HAP-1 (cell line): ENCODE results near the gene FAM163B.
"Not testable (repeated sequence)": the region's sequence is repeated elsewhere in the genome, so short reads cannot be mapped to it uniquely, and the experiment has no call there.

Source experiments
- DNase-seq, 2 experiments: peaks; one replicate each; pipeline ENCODE4 v3.0.0-alpha.2; 2016 to 2020; ENCODE audit warnings: low spot score in 2 of 2
- H3K27me3 ChIP-seq: fragments of 250-450 bp; sonication (Bioruptor Pico); 2 replicates; pipeline ENCODE4 v1.5.1; 2020; ENCODE audit warnings: low read depth, mild to moderate bottlenecking, moderate library complexity
- H3K36me3 ChIP-seq: fragments of 250-450 bp; sonication (Bioruptor Pico); replicated peaks from 2 replicates; pipeline ENCODE4 v1.5.1; 2020; ENCODE audit warnings: mild to moderate bottlenecking
- H3K4me1 ChIP-seq: fragments of 250-450 bp; sonication (Bioruptor Pico); 2 replicates; pipeline ENCODE4 v1.5.1; 2020; ENCODE audit warnings: mild to moderate bottlenecking
- H3K4me3 ChIP-seq: fragments of 250-450 bp; sonication (Bioruptor Pico); 2 replicates; pipeline ENCODE4 v1.5.1; 2020; ENCODE audit warnings: mild to moderate bottlenecking, moderate library complexity
- H3K9me3 ChIP-seq: fragments of 250-450 bp; sonication (Bioruptor Pico); 2 replicates; pipeline ENCODE4 v1.5.1; 2020; ENCODE audit warnings: mild to moderate bottlenecking, moderate library complexity
- in situ Hi-C: fragments of 300-500 bp; cut with MboI; formaldehyde crosslinking; loops from 3 replicates; pipeline ENCODE4 v1.14.3; 2020; ENCODE audit warnings: low sequenced_read_pairs, inconsistent platforms, mixed read lengths

FAM163B gene

DNA sequence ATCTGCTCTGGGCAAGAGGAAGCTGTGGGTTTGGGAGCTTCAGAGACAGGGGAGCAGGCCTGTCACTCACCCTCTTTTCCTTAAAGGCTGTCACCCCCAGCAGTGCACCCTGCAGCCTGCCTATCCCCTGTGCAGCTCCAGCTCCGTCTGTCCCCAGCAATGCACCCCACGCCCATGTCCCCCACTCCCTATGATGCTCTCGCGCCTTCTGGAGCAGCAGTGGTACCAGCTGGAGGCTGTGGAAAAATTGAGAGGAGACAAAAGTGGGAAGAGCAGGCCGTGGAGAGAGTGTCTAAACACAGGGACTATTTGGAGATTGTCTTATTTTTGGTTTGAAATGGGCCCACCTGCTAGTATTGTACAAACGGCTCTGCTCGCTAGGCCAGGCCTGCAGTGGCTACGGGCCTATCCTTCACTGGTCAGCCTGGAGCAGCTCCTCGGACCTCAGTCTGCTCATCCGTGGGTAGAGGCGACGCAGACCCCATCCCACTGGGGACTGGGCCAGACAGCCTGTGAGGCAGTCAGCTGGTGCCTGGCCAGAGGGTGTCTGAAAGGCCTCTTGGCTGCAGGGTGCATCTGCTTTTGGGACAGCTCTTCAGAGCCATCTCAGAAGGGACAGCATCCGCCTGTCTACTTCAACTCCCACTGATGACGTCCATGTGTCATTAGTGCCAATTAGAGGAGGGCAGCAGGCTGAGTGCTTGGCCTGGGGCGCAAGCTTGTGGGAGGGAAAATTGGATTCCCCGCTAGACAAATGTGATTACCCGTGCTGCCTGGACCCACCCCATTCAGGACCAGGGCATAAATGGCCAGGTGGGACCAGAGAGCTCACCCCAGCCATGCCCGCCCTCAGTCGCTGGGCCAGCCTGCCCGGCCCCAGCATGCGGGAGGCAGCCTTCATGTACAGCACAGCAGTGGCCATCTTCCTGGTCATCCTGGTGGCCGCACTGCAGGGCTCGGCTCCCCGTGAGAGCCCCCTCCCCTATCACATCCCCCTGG, 26.6 kb upstream of the FAM163B start, which contains the start of gene DBH:
DBH (plus strand) TSS at position 831 of the 999 bp plus-strand sequence; CDS start at position 840, 9 bp downstream.
- no peak for DNase-seq
- Histone ChIP-seq H3K27me3 (peaks cover 54% of the 10 kb centered on the region), H3K4me3 (no peak within 1 kb of the TSS), H3K9me3 (no peaks in the 10 kb centered on the region), H3K4me1 (no peaks in the 10 kb centered on the region), H3K36me3 (no peaks in the 10 kb centered on the region)
- in situ Hi-C loops = no loop called here

- no peaks in the 10 kb centered on the region for H3K4me1 ChIP-seq
- H3K27me3 ChIP-seq = peaks cover 49% of the 10 kb centered on the region
- in situ Hi-C loops = no loop called here
- no peaks in the 10 kb centered on the region for H3K9me3 ChIP-seq
- no peak overlapping the region for H3K4me3 ChIP-seq
- DNase-seq = no peak
- no peaks in the 10 kb centered on the region for H3K36me3 ChIP-seq
These were observed 25.9 kb upstream of the FAM163B start for GRCh38 chr9:133635098-133635497.

- in situ Hi-C loops = no loop called here
- no peak for DNase-seq
- Histone ChIP-seq H3K4me1 (no peaks in the 10 kb centered on the region), H3K4me3 (no peak overlapping the region), H3K36me3 (no peaks in the 10 kb centered on the region), H3K9me3 (no peaks in the 10 kb centered on the region), H3K27me3 (peaks cover 40% of the 10 kb centered on the region)
These were observed 25.0 kb upstream of the FAM163B start for GRCh38 chr9:133634081-133634691.

DNA sequence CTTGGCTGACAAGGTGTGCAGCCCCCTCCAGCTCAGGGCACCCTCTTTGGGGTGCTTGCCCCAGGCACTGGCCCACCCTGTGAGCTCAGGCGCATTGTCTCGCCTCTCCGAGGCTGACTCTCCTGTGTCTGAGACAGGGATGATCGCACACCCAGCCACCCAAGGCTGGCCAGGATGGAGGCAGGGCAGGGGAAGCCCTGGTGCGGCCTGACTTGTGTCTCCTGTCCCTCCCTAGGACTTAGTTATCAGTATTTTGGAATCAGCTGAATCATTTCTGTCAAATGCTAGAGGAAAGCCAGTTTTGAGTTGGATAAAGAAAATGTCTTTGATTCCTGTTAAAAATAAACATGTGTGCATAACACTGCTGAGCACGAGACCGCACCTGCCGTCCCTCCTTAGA, 24.5 kb upstream of the FAM163B start:
- no peak for DNase-seq
- H3K36me3 ChIP-seq = no peaks in the 10 kb centered on the region
- in situ Hi-C loops = no loop called here
- peaks cover 38% of the 10 kb centered on the region for H3K27me3 ChIP-seq
- no peaks in the 10 kb centered on the region for H3K4me1 ChIP-seq
- no peak overlapping the region for H3K4me3 ChIP-seq
- no peaks in the 10 kb centered on the region for H3K9me3 ChIP-seq

DNA sequence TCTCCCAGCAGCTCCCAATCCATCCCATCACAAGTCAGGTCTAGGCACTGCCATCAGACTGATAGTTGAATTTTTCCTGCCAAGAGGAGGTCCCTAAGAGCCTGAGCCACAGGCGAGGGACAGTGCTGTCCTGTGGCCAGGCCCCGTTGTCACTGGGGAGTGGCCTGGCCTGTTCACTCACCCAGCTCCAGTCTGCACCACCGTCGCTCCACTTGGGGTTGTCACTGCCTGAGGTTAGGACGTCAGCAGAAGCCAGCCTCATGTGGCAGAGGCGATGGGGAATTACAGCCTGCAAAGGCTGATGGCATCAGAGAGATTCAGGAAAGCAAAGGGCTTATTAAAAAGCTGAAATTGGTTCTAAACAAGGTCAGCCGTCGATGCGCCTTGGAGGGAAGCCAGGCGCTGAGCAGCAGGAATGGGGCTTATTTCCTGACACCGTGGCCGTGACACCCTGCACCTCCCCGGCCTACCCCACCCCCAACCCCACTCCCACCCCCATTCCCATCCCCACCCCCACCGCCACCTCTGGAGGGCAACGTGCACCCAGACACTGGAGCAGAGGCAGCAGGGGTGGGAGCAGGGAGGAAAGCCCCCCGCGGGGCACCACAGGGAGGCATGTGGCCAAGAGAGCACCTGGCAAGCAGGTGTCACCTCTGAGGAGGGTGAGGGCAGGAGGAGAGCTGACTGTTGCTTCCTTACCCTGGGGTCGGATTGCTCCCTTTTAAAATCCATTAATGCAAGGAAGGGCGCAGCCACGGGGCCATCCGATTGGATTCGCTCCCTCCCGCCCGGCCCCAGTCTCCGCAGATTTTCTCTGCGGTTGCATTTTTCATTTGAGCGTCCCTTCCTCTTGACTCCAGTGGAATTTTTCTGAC, 23.9 kb upstream of the FAM163B start:
- Histone ChIP-seq H3K27me3 (peaks cover 36% of the 10 kb centered on the region), H3K4me3 (no peak overlapping the region), H3K9me3 (no peaks in the 10 kb centered on the region), H3K36me3 (no peaks in the 10 kb centered on the region), H3K4me1 (no peaks in the 10 kb centered on the region)
- in situ Hi-C loops = no loop called here
- DNase-seq = no peak

GRCh38 chr9:133631111-133631510, 21.9 kb upstream of the FAM163B start:
- in situ Hi-C loops = no loop called here
- Histone ChIP-seq H3K4me1 (no peaks in the 10 kb centered on the region), H3K27me3 (peaks cover 16% of the 10 kb centered on the region), H3K9me3 (no peaks in the 10 kb centered on the region), H3K36me3 (no peaks in the 10 kb centered on the region), H3K4me3 (no peak overlapping the region)
- no peak for DNase-seq

DNA sequence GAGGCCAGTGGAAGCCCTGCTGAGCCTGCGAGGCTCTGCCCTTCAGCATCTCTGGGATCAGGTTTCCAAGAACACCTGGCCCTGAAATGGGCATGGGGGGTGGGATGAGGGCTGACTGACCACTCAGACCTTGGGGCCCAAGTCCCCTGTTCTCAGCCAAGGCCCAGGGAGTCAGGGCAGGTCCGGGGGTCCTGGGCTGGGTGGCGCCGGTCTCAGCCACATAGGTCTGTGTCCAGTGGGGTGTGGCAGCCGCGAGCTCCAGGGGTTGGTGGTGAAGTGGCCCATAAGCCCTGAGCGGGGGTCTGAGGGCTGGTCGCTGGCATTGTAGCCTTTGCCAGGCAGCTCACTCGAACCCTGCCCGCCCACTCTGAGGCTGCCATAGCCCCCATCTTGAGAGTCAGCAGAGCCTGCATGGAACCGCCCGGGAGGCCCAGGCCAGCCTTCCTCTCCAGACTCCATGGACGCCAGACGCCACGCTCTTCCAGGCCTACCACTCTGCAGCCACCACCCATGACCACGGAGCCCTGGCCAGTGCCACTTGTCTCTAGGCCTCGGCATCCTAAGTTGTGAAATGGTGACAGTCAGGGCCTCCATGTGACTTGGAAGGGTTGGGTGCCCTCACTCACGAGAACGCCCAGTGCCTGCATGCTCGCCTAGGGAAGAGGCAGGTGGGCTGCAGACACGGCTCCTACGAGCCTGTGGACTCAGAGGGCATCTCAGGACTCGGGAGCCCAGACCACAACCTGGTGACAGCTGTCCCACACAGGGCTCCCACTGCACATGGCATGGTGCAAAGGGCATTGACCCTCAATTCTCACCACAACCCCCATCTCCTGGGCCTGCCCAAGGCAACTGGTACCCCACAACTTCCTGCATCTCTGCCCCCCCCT, 20.3 kb upstream of the FAM163B start:
- H3K9me3 ChIP-seq = no peaks in the 10 kb centered on the region
- no peaks in the 10 kb centered on the region; the same call in 1 of the 2 replicates for H3K27me3 ChIP-seq
- DNase-seq = no peak
- H3K4me3 ChIP-seq = no peak overlapping the region
- no peaks in the 10 kb centered on the region for H3K4me1 ChIP-seq
- no peaks in the 10 kb centered on the region for H3K36me3 ChIP-seq
- in situ Hi-C loops = no loop called here

GRCh38 chr9:133628766-133629165, 19.6 kb upstream of the FAM163B start:
- DNase-seq = no peak
- Histone ChIP-seq H3K4me3 (no peak overlapping the region), H3K4me1 (no peaks in the 10 kb centered on the region), H3K9me3 (no peaks in the 10 kb centered on the region), H3K27me3 (no peaks in the 10 kb centered on the region), H3K36me3 (no peaks in the 10 kb centered on the region)
- in situ Hi-C loops = no loop called here

DNA sequence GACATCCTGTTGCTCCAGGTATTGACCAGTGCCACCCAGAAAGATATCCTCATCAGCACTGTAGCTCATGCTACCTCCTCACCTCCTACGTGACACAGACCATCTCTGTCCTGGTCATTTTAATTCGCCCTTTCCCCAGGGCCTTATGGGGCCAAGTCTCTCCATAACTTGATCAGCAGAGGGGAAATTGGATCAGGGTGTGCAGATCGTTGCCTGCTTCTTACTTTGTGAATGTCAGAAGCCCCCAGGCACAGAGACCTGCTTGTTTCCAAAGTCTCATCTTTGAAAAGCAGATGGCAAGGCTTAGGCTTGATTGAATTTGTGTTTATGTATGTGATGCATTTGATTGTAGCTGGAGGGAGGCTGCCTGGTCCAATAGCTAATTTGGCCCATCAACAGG, 18.2 kb upstream of the FAM163B start:
- no peak for DNase-seq
- no peaks in the 10 kb centered on the region for H3K4me1 ChIP-seq
- no peaks in the 10 kb centered on the region for H3K36me3 ChIP-seq
- in situ Hi-C loops = no loop called here
- no peak overlapping the region for H3K4me3 ChIP-seq
- H3K9me3 ChIP-seq = no peaks in the 10 kb centered on the region
- peaks cover 8% of the 10 kb centered on the region; the same call in 1 of the 2 replicates for H3K27me3 ChIP-seq

GRCh38 chr9:133626008-133626407, 16.8 kb upstream of the FAM163B start:
- H3K4me3 ChIP-seq, H3K4me1 ChIP-seq, in situ Hi-C loops, H3K36me3 ChIP-seq, H3K9me3 ChIP-seq, DNase-seq: not testable (repeated sequence)
- H3K27me3 ChIP-seq = peaks cover 18% of the 10 kb centered on the region; the same call in 1 of the 2 replicates

DNA sequence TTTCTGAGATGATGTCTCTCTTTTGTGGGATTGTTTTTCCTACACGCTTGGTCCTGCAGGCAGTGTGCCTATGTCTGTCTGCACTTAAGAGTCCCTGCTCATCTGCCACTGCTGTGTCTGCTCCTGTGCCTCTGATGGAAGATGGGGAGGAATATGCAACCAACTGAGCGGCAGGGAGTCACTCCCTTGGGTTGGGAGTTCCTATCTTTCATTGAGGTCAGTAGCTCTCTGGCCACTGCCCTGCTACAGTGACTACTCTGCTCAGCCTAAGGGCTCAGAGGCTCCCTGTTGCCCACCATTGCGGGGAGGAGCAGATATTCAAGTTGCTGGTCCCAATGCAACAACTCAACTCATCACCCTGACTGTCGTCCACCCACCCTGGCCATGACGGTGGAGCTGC, 13.4 kb upstream of the FAM163B start:
- DNase-seq = no peak
- Histone ChIP-seq H3K4me1 (no peaks in the 10 kb centered on the region), H3K27me3 (peaks cover 32% of the 10 kb centered on the region), H3K9me3 (no peaks in the 10 kb centered on the region), H3K4me3 (no peak overlapping the region), H3K36me3 (no peaks in the 10 kb centered on the region)
- in situ Hi-C loops = no loop called here

DNA sequence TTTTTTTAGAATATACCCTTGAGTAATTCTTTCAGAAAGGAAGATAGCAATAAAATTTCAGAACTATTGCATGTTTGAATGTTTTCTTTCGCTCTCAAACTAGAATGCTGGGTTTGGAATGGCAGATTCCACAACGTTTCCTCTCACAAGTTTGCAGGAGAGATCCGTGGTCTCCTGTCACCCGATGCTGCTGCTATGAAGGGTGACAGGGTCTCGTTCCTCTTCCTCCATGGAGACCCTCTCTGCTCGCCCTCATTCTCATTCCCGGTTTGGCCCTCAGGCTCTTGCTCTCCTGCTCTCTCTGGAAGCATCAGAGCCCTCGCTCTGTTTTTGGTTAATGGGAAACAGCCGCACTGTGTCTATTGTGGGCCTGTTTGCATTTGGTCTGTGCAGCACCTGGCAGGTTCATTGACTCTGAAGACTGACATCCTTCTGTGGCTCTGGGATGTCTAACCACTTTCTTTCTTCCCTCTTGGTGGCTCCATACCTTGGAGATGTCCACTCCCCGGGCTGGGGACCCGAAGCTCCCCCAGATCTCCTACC, 12.6 kb upstream of the FAM163B start:
- Histone ChIP-seq H3K27me3 (peaks cover 34% of the 10 kb centered on the region), H3K4me1 (no peaks in the 10 kb centered on the region), H3K4me3 (no peak overlapping the region), H3K36me3 (no peaks in the 10 kb centered on the region), H3K9me3 (no peaks in the 10 kb centered on the region)
- in situ Hi-C loops = no loop called here
- no peak for DNase-seq
